T follicular helper cell (primary cell): ENCODE data around the gene TRIM2.

Experiments
- DNase-seq: peaks from one replicate; pipeline ENCODE4 v3.0.0-alpha.2; 2020; ENCODE audit warnings: low read depth

The TRIM2 gene

GRCh38 chr4:153332936-153333335 lies 128.7 kb downstream of the TRIM2 start:
- DNase-seq, result no peak

GRCh38 chr4:153333874-153334273 lies 129.6 kb downstream of the TRIM2 start:
- no peak for DNase-seq

- DNase-seq, result no peak
Measured at GRCh38 chr4:153335665-153336064, 131.4 kb downstream of the TRIM2 start.

- no peak for DNase-seq
Measured at GRCh38 chr4:153337686-153338085, 133.4 kb downstream of the TRIM2 start.

- DNase-seq, result no peak
Measured at GRCh38 chr4:153341575-153342090, 137.4 kb downstream of the TRIM2 start.

- DNase-seq, result no peak
Measured at GRCh38 chr4:153342751-153343552, 138.7 kb downstream of the TRIM2 start.

- peak; percentile 84 for DNase-seq
Measured at GRCh38 chr4:153344131-153345011, 140.1 kb downstream of the TRIM2 start, which contains the start of gene MND1. TSS of gene MND1 (plus strand) at chr4:153344688. CDS start at chr4:153344738, 50 bp downstream.

- DNase-seq, result peak; percentile 27
Measured at GRCh38 chr4:153345012-153345981, 141.1 kb downstream of the TRIM2 start.

- DNase-seq, result no peak
Measured at GRCh38 chr4:153346031-153346430, 141.8 kb downstream of the TRIM2 start.

- DNase-seq, result no peak
Measured at GRCh38 chr4:153346563-153346962, 142.3 kb downstream of the TRIM2 start.

GRCh38 chr4:153347117-153347516 lies 142.9 kb downstream of the TRIM2 start:
- no peak for DNase-seq

- DNase-seq, result no peak
Measured at GRCh38 chr4:153348006-153348405, 143.8 kb downstream of the TRIM2 start.

- DNase-seq, result no peak
Measured at GRCh38 chr4:153349206-153349805, 145.1 kb downstream of the TRIM2 start.

GRCh38 chr4:153362184-153362583 lies 157.9 kb downstream of the TRIM2 start:
- DNase-seq, result no peak

- no peak for DNase-seq
Measured at GRCh38 chr4:153364061-153364460, 159.8 kb downstream of the TRIM2 start.

- DNase-seq, result no peak
Measured at GRCh38 chr4:153365003-153365402, 160.8 kb downstream of the TRIM2 start.

GRCh38 chr4:153366486-153366885 lies 162.2 kb downstream of the TRIM2 start:
- no peak for DNase-seq

GRCh38 chr4:153367092-153367491 lies 162.8 kb downstream of the TRIM2 start:
- DNase-seq, result no peak

GRCh38 chr4:153369021-153369420 lies 164.8 kb downstream of the TRIM2 start:
- no peak for DNase-seq

GRCh38 chr4:153371701-153372234 lies 167.5 kb downstream of the TRIM2 start:
- no peak for DNase-seq
